ENCODE measurements around the gene NLGN1. TPM values are rescaled to one million over a fixed set of nuclear protein-coding genes. Genes with fewer than 3 reads are reported as not detected.

The NLGN1 gene
- total and polyA plus RNA-seq, 2 of the 8 experiments (the other 6 are each of a cell fraction or from before 2014, with no cell fraction given): 7.8 to 14.8 TPM

DNA sequence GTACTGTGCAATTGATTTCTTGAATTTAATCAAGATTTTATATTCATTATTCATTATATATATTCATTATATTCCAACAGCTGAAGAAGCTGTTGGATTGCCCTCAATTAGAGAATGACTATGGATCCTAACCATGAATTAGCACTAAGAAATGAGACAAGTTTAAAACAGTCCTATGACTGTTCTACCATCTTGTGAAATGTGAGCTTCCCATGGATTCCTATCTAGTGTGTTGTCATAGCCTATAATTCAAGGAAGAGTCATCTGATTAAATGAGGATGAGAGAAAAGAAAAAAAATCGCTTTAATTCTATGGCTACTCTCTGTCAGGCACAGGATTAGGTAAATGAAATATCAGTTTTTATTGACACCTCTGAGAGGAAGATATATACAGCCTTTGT lies 765.0 kb downstream of the NLGN1 start:
- no peak overlapping the region for H2AK5ac ChIP-seq (ENCODE audit: low read depth, low read length)
- DNase-seq (ENCODE audit: low read depth in 1 of 2, low spot score in 2 of 2): no peak
- H3K56ac ChIP-seq (replicated peaks; ENCODE audit: insufficient read length, low read depth, low read length): no peak overlapping the region
- H2BK15ac ChIP-seq (ENCODE audit: low read length): no peak overlapping the region
- no peak overlapping the region for H4K8ac ChIP-seq (ENCODE audit: extremely low read depth, insufficient read depth, low read length)
- no peak overlapping the region for H4K5ac ChIP-seq (ENCODE audit: insufficient read length, low read depth, low read length)
- no peak overlapping the region for H2BK12ac ChIP-seq (ENCODE audit: low read depth, low read length)
- H3K23ac ChIP-seq (ENCODE audit: insufficient read length): no peak overlapping the region
- H2AFZ ChIP-seq (ENCODE audit: low read length): no peak overlapping the region
- H3K27me3 ChIP-seq (replicated peaks in 1 of 4; ENCODE audit: control insufficient read depth in 3 of 4, extremely low read depth in 1 of 4, insufficient read depth in 3 of 4, low read length in 3 of 4): no peaks in the 10 kb centered on the region
- ChIA-PET POLR2A (ENCODE audit: partially characterized antibody) (no interaction called here), CTCF (ENCODE audit: partially characterized antibody) (no interaction called here)
- no peak overlapping the region for H3K27ac ChIP-seq (ENCODE audit: low read depth, low read length)
- no peaks in the 10 kb centered on the region for H3K79me1 ChIP-seq (ENCODE audit: low read depth, low read length)
- no peaks in the 10 kb centered on the region; a peak in 1 of 8 replicates for H3K36me3 ChIP-seq (ENCODE audit: control insufficient read depth in 2 of 4, insufficient read depth in 4 of 4, low read length in 3 of 4)
- H3K4ac ChIP-seq (replicated peaks; ENCODE audit: insufficient read length, low read depth, low read length): no peak overlapping the region
- H3K4me2 ChIP-seq (ENCODE audit: insufficient read depth in 1 of 2, low read depth in 2 of 2, low read length in 2 of 2): no peak overlapping the region
- no peak overlapping the region for H2BK120ac ChIP-seq (replicated peaks; ENCODE audit: low read depth, low read length)
- FAIRE-seq: no peak
- H3K23me2 ChIP-seq (ENCODE audit: low read depth, low read length): no peaks in the 10 kb centered on the region; the same call in 1 of the 2 replicates
- H3K4me3 ChIP-seq (ENCODE audit: extremely low read depth in 1 of 4, insufficient read depth in 2 of 4, low read depth in 3 of 4, low read length in 4 of 4): no peak overlapping the region
- no peak overlapping the region for H3K14ac ChIP-seq (ENCODE audit: insufficient read length)
- H3K18ac ChIP-seq (ENCODE audit: extremely low read depth, low read length): no peak overlapping the region
- H4K91ac ChIP-seq (replicated peaks; ENCODE audit: insufficient read length, low read length): no peak overlapping the region
- H3K79me2 ChIP-seq (ENCODE audit: control insufficient read depth in 1 of 2, insufficient read depth in 2 of 2, low read length in 2 of 2): no peaks in the 10 kb centered on the region
- peaks cover 0 to 4% of the 10 kb centered on the region in 2 experiments; a peak in 1 of 4 replicates for H3K9me3 ChIP-seq (ENCODE audit: insufficient read depth in 2 of 2, low read depth in 1 of 2, low read length in 1 of 2)
- H3K9ac ChIP-seq (replicated peaks in 1 of 4; ENCODE audit: extremely low read depth in 1 of 4, low read depth in 3 of 4, low read length in 3 of 4): no peak overlapping the region
- H2BK20ac ChIP-seq (ENCODE audit: low read length): no peak overlapping the region
- H2BK5ac ChIP-seq (ENCODE audit: low read depth, low read length): no peak overlapping the region
- H3K4me1 ChIP-seq (replicated peaks in 1 of 4; ENCODE audit: control insufficient read depth in 3 of 4, insufficient read depth in 4 of 4, low read length in 3 of 4): peaks cover 0 to 6% (median under 1%) of the 10 kb centered on the region in 4 experiments; a peak in 1 of 7 replicates
- WGBS, 2 experiments (ENCODE audit: extremely low coverage in 1 of 2, insufficient coverage in 1 of 2, insufficient read length in 1 of 2, insufficient replicate concordance in 2 of 2, low coverage in 1 of 2, low lambda C conversion rate in 2 of 2, missing lambda C conversion rate in 1 of 2): 63% methylated on average over 1 of the region's 1 CpG; no CpG with 5 or more reads in 1 of the 2 experiments
- no peaks in the 10 kb centered on the region for H4K20me1 ChIP-seq (replicated peaks in 1 of 2; ENCODE audit: control insufficient read depth in 1 of 2, insufficient read depth in 2 of 2, low read length in 2 of 2)
- TF ChIP-seq ATF2 (IDR thresholded peaks at IDR 0.05; ENCODE audit: low read length): no peak
- no peak for TF ChIP-seq TBP (IDR thresholded peaks at IDR 0.05; ENCODE audit: low read depth, low read length)
- no peak for TF ChIP-seq SP1 (IDR thresholded peaks at IDR 0.05; ENCODE audit: low read depth, low read length)
- TF ChIP-seq CEBPB (IDR thresholded peaks at IDR 0.05; ENCODE audit: low read depth, low read length): no peak
- TF ChIP-seq CREB1 (IDR thresholded peaks at IDR 0.05): no peak
- no peak for TF ChIP-seq POLR2AphosphoS5 (IDR thresholded peaks at IDR 0.05; ENCODE audit: low read depth, low read length)
- no peak for TF ChIP-seq SIN3A (conservative IDR thresholded peaks at IDR 0.05 in 1 of 2, IDR thresholded peaks at IDR 0.05 in 1 of 2; ENCODE audit: low read depth in 1 of 2, low read length in 2 of 2)
- TF ChIP-seq KDM1A (IDR thresholded peaks at IDR 0.05; ENCODE audit: borderline replicate concordance, low read length): no peak
- no peak for TF ChIP-seq JUND (IDR thresholded peaks at IDR 0.05; ENCODE audit: low read length)
- TF ChIP-seq TCF12 (IDR thresholded peaks at IDR 0.05; ENCODE audit: low read depth, low read length): no peak
- no peak for TF ChIP-seq POLR2A (IDR thresholded peaks at IDR 0.05; ENCODE audit: control extremely low read depth in 1 of 2, low read depth in 2 of 2, low read length in 2 of 2)
- no peak for TF ChIP-seq CHD2 (IDR thresholded peaks at IDR 0.05; ENCODE audit: low read length)
- no peak for TF ChIP-seq RBBP5 (IDR thresholded peaks at IDR 0.05; ENCODE audit: borderline replicate concordance, low read depth, low read length)
- TF ChIP-seq SAP30 (IDR thresholded peaks at IDR 0.05; ENCODE audit: insufficient read depth, insufficient replicate concordance, low read length): no peak
